WTC11 (cell line): Measurements from ENCODE around the gene DUSP5. TPM values are rescaled to one million over a fixed set of nuclear protein-coding genes. Genes with fewer than 3 reads are reported as not detected.
A peak's percentile ranks its signal among the peaks of the same experiment; 100 is the strongest.

Experiments
- ATAC-seq: fragments of 200-7000 bp; cut with Tn5 transposase; 2 replicates; pipeline ENCODE4 v1.10.0; 2021; ENCODE audit warnings: mild to moderate bottlenecking, moderate library complexity
- CTCF ChIA-PET: fragments of 300-600 bp; sonication (Branson Sonifier 250); formaldehyde crosslinking; loops from one replicate; lab custom pipeline; 2021; ENCODE audit warnings: antibody characterized with exemption; lab: Charles Lee
- POLR2A ChIA-PET: fragments of 350-600 bp; sonication (Branson Sonifier 250); formaldehyde crosslinking; loops from one replicate; lab custom pipeline; 2021; ENCODE audit warnings: antibody characterized with exemption; lab: Charles Lee
- DNase-seq: peaks from one replicate; pipeline ENCODE4 v3.0.0; 2021; ENCODE audit warnings: low spot score
- H3K27ac Mint-ChIP-seq: 2 replicates; pipeline ENCODE4 v1.8.0; 2021; ENCODE audit warnings: mixed read lengths
- H3K27me3 Mint-ChIP-seq: 2 replicates; pipeline ENCODE4 v1.8.0; 2021; ENCODE audit warnings: low read depth, mild to moderate bottlenecking, moderate library complexity, mixed read lengths
- H3K36me3 Mint-ChIP-seq: 2 replicates; pipeline ENCODE4 v1.8.0; 2021; ENCODE audit warnings: mixed read lengths
- H3K4me1 Mint-ChIP-seq: 2 replicates; pipeline ENCODE4 v1.8.0; 2022; ENCODE audit warnings: mixed read lengths
- H3K4me3 Mint-ChIP-seq: 2 replicates; pipeline ENCODE4 v1.8.0; 2021; ENCODE audit warnings: mild to moderate bottlenecking, moderate library complexity, mixed read lengths
- H3K9me3 Mint-ChIP-seq: 2 replicates; pipeline ENCODE4 v1.8.0; 2021; ENCODE audit warnings: mixed read lengths
- CBFB ChIP-seq: sonication (generic); formaldehyde crosslinking; IDR thresholded peaks from 2 replicates; pipeline ENCODE4 v1.8.1; 2022; ENCODE audit warnings: mild to moderate bottlenecking, low read depth, missing genetic modification reagents
- CREB1 ChIP-seq: sonication (generic); formaldehyde crosslinking; IDR thresholded peaks from 2 replicates; pipeline ENCODE4 v1.8.0; 2023; ENCODE audit warnings: mild to moderate bottlenecking, missing genetic modification reagents
- ELF4 ChIP-seq: sonication (generic); formaldehyde crosslinking; IDR thresholded peaks from 2 replicates; pipeline ENCODE4 v1.8.1; 2022; ENCODE audit warnings: low read depth, mild to moderate bottlenecking, moderate library complexity, missing genetic modification reagents
- EMX1 ChIP-seq: fragments of 250-450 bp; sonication (Bioruptor Pico); IDR thresholded peaks from 2 replicates; pipeline ENCODE4 v1.8.0; 2021; ENCODE audit warnings: mild to moderate bottlenecking
- MXD4 ChIP-seq: fragments of 250-450 bp; sonication (Bioruptor Pico); IDR thresholded peaks from 2 replicates; pipeline ENCODE4 v1.8.0; 2021; ENCODE audit warnings: mild to moderate bottlenecking, moderate library complexity, borderline replicate concordance
- MYBL2 ChIP-seq: sonication (generic); formaldehyde crosslinking; IDR thresholded peaks from 2 replicates; pipeline ENCODE4 v1.8.1; 2023; ENCODE audit warnings: mild to moderate bottlenecking, moderate library complexity, missing genetic modification reagents
- NFATC4 ChIP-seq: fragments of 250-450 bp; sonication (Bioruptor Pico); IDR thresholded peaks from 2 replicates; pipeline ENCODE4 v1.9.0; 2021; ENCODE audit warnings: mild to moderate bottlenecking
- NFYB ChIP-seq: sonication (generic); formaldehyde crosslinking; conservative IDR thresholded peaks from 2 replicates; pipeline ENCODE4 v1.8.0; 2022; ENCODE audit warnings: low read depth, missing genetic modification reagents
- SMAD4 ChIP-seq: sonication (generic); formaldehyde crosslinking; IDR thresholded peaks from 2 replicates; pipeline ENCODE4 v1.8.0; 2022; ENCODE audit warnings: mild to moderate bottlenecking, missing genetic modification reagents
- TEAD1 ChIP-seq: sonication (generic); formaldehyde crosslinking; IDR thresholded peaks from 2 replicates; pipeline ENCODE4 v1.8.0; 2022; ENCODE audit warnings: mild to moderate bottlenecking, missing genetic modification reagents
- ZNF121 ChIP-seq: sonication (generic); formaldehyde crosslinking; IDR thresholded peaks from 2 replicates; pipeline ENCODE4 v1.8.0; 2023; ENCODE audit warnings: missing genetic modification reagents
- ZNF219 ChIP-seq: sonication (generic); formaldehyde crosslinking; IDR thresholded peaks from 2 replicates; pipeline ENCODE4 v1.8.0; 2023; ENCODE audit warnings: missing genetic modification reagents, mild to moderate bottlenecking, borderline replicate concordance
- ZNF232 ChIP-seq: sonication (generic); formaldehyde crosslinking; IDR thresholded peaks from 2 replicates; pipeline ENCODE4 v1.8.0; 2022; ENCODE audit warnings: mild to moderate bottlenecking, missing genetic modification reagents
- ZNF423 ChIP-seq: fragments of 250-450 bp; sonication (Bioruptor Pico); IDR thresholded peaks from 2 replicates; pipeline ENCODE4 v2.1.2; 2022; ENCODE audit warnings: mild to moderate bottlenecking, moderate library complexity
- total RNA-seq: library from RNA; stranded (reverse); gene quantifications from 3 replicates; pipeline ENCODE4 v1.2.3, GENCODE V29; 2021
- TF ChIP-seq, protein P1 (sequence below): fragments of 250-450 bp; sonication (Bioruptor Pico); IDR thresholded peaks from 2 replicates; pipeline ENCODE4 v1.9.0; 2021; ENCODE audit warnings: mild to moderate bottlenecking
- TF ChIP-seq, protein P2 (sequence below): fragments of 250-450 bp; sonication (Bioruptor Pico); IDR thresholded peaks from 2 replicates; pipeline ENCODE4 v1.8.0; 2021; ENCODE audit warnings: mild to moderate bottlenecking
- TF ChIP-seq, protein P3 (sequence below): sonication (generic); formaldehyde crosslinking; IDR thresholded peaks from 2 replicates; pipeline ENCODE4 v1.8.1; 2023; ENCODE audit warnings: mild to moderate bottlenecking, missing genetic modification reagents
- TF ChIP-seq, protein P4 (sequence below): sonication (generic); formaldehyde crosslinking; IDR thresholded peaks from 2 replicates; pipeline ENCODE4 v1.8.1; 2023; ENCODE audit warnings: mild to moderate bottlenecking, moderate library complexity, missing genetic modification reagents
- TF ChIP-seq, protein P5 (sequence below): fragments of 200-600 bp; IDR thresholded peaks from 2 replicates; pipeline ENCODE4 v1.8.0; 2022; ENCODE audit warnings: antibody characterized with exemption

DUSP5 gene
- total RNA-seq, 1 experiment from 2014 or later: 55.1 TPM

DNA sequence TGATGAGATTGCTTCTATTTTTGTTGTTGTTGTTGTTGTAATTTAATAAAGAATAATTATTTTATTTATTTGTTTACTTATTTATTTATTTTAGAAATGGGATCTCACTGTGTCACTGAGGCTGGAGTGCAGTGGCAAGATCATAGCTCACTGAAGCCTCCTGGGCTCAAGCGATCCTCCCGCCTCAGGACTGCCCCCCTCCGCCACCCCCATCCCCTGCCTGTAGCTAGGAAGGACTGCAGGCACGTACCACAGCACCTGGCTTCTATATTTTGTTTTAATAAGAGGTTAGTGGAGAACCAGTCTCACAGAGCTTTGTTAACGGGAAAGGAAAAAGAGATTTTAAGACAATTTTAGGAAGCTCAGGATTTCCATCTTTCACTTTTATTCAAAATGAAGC is 50.3 kb downstream of the DUSP5 start:
- ChIA-PET CTCF (interaction anchor here (0.5 to 3.6 kb wide), 17 partner anchors 13 to 695 kb away, joined by 3 to 48 read pairs (median 3); no protein-coding TSS in a partner anchor), POLR2A (no interaction called here)
- Mint-ChIP-seq H3K9me3 (peaks cover 9% of the 10 kb centered on the region), H3K27me3 (no peaks in the 10 kb centered on the region; the same call in 1 of the 2 replicates), H3K4me1 (peaks cover 11% of the 10 kb centered on the region), H3K4me3 (no peak overlapping the region), H3K27ac (no peak overlapping the region), H3K36me3 (no peaks in the 10 kb centered on the region)
- no peak for DNase-seq
- ATAC-seq: peak; percentile 93
- TF ChIP-seq CREB1 (CRISPR knock-in tag) (no peak), CBFB (CRISPR knock-in tag) (no peak), EMX1 (CRISPR knock-in tag) (no peak), NFYB (CRISPR knock-in tag) (no peak)

DNA sequence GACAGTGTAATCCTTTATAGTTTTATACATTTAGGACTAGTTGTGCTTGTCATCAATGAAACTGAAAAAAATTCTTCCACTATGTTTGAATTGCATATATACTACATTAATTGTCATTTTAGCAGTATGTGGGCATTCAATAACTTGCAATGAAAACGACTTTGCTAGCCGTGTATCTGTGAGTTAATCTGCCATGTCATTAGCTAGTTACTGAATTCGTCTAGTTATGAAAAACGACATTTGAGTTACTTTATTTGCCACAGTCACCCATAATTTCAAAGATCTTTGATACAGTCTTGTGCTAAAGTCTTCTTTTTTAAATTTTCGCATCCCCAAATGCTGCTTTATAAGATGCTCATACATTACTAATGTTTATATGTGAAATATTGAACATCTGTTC is 51.5 kb downstream of the DUSP5 start:
- H3K9me3 Mint-ChIP-seq: peaks cover 9% of the 10 kb centered on the region
- CTCF ChIA-PET: interaction anchor here (1.1 to 3.6 kb wide), 4 partner anchors 14 to 239 kb away, joined by 3 to 48 read pairs (median 4); no protein-coding TSS in a partner anchor
- H3K36me3 Mint-ChIP-seq: no peaks in the 10 kb centered on the region
- no peak for TF ChIP-seq ZNF219
- no peak for TF ChIP-seq SMAD4 (CRISPR knock-in tag)
- TF ChIP-seq, protein P1, sequence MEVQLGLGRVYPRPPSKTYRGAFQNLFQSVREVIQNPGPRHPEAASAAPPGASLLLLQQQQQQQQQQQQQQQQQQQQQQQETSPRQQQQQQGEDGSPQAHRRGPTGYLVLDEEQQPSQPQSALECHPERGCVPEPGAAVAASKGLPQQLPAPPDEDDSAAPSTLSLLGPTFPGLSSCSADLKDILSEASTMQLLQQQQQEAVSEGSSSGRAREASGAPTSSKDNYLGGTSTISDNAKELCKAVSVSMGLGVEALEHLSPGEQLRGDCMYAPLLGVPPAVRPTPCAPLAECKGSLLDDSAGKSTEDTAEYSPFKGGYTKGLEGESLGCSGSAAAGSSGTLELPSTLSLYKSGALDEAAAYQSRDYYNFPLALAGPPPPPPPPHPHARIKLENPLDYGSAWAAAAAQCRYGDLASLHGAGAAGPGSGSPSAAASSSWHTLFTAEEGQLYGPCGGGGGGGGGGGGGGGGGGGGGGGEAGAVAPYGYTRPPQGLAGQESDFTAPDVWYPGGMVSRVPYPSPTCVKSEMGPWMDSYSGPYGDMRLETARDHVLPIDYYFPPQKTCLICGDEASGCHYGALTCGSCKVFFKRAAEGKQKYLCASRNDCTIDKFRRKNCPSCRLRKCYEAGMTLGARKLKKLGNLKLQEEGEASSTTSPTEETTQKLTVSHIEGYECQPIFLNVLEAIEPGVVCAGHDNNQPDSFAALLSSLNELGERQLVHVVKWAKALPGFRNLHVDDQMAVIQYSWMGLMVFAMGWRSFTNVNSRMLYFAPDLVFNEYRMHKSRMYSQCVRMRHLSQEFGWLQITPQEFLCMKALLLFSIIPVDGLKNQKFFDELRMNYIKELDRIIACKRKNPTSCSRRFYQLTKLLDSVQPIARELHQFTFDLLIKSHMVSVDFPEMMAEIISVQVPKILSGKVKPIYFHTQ: no peak
- TF ChIP-seq, all 79 proteins: peak for 0
- ATAC-seq (no peak), DNase-seq (no peak)
- peaks cover 21% of the 10 kb centered on the region for H3K4me1 Mint-ChIP-seq
- POLR2A ChIA-PET: no interaction called here
- no peaks in the 10 kb centered on the region for H3K27me3 Mint-ChIP-seq
- H3K4me3 Mint-ChIP-seq: no peak overlapping the region
- no peak overlapping the region for H3K27ac Mint-ChIP-seq

DNA sequence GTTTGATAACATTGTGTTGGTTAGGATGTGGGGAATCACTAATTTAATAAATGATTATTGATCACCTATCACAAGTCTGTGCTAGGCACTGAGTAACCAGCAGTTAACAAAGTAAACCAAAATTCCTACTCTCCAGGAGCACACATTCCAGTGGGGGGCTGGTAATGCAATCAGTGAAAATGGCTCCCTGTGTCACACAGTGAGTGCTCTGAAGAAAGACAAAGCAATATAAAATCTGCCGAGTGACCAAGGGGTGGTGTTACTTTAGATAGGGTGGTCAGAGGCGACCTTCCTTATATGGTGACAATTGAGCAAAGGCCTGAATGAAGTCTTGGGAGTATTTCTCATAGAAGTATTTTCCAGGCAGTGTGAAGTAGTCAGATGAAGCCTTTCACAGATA is 56.2 kb downstream of the DUSP5 start:
- CTCF ChIA-PET: no interaction called here
- Mint-ChIP-seq H3K36me3 (no peaks in the 10 kb centered on the region), H3K4me3 (no peak overlapping the region), H3K27ac (peak overlapping the region; percentile 50), H3K27me3 (no peaks in the 10 kb centered on the region), H3K9me3 (peaks cover 9% of the 10 kb centered on the region), H3K4me1 (peaks cover 28% of the 10 kb centered on the region)
- no peak for DNase-seq
- POLR2A ChIA-PET: no interaction called here
- ATAC-seq: peak; percentile 78
- TF ChIP-seq ELF4 (CRISPR knock-in tag): no peak
- TF ChIP-seq MXD4 (CRISPR knock-in tag): no peak
- TF ChIP-seq, protein P1: no peak
- TF ChIP-seq, protein P2, sequence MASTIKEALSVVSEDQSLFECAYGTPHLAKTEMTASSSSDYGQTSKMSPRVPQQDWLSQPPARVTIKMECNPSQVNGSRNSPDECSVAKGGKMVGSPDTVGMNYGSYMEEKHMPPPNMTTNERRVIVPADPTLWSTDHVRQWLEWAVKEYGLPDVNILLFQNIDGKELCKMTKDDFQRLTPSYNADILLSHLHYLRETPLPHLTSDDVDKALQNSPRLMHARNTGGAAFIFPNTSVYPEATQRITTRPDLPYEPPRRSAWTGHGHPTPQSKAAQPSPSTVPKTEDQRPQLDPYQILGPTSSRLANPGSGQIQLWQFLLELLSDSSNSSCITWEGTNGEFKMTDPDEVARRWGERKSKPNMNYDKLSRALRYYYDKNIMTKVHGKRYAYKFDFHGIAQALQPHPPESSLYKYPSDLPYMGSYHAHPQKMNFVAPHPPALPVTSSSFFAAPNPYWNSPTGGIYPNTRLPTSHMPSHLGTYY (CRISPR knock-in tag): no peak
- peak; percentile 47; the same call in 1 of the 2 replicates for TF ChIP-seq TEAD1 (CRISPR knock-in tag)
- TF ChIP-seq, protein P3, sequence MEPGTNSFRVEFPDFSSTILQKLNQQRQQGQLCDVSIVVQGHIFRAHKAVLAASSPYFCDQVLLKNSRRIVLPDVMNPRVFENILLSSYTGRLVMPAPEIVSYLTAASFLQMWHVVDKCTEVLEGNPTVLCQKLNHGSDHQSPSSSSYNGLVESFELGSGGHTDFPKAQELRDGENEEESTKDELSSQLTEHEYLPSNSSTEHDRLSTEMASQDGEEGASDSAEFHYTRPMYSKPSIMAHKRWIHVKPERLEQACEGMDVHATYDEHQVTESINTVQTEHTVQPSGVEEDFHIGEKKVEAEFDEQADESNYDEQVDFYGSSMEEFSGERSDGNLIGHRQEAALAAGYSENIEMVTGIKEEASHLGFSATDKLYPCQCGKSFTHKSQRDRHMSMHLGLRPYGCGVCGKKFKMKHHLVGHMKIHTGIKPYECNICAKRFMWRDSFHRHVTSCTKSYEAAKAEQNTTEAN (CRISPR knock-in tag): no peak
- TF ChIP-seq, protein P4, sequence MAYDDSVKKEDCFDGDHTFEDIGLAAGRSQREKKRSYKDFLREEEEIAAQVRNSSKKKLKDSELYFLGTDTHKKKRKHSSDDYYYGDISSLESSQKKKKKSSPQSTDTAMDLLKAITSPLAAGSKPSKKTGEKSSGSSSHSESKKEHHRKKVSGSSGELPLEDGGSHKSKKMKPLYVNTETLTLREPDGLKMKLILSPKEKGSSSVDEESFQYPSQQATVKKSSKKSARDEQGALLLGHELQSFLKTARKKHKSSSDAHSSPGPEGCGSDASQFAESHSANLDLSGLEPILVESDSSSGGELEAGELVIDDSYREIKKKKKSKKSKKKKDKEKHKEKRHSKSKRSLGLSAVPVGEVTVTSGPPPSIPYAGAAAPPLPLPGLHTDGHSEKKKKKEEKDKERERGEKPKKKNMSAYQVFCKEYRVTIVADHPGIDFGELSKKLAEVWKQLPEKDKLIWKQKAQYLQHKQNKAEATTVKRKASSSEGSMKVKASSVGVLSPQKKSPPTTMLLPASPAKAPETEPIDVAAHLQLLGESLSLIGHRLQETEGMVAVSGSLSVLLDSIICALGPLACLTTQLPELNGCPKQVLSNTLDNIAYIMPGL (CRISPR knock-in tag): no peak
- TF ChIP-seq ZNF219: no peak
- peak; percentile 58; the same call in 1 of the 2 replicates for TF ChIP-seq ZNF423 (CRISPR knock-in tag)
- no peak for TF ChIP-seq ZNF121
- TF ChIP-seq SMAD4 (CRISPR knock-in tag): no peak
- TF ChIP-seq, protein P5, sequence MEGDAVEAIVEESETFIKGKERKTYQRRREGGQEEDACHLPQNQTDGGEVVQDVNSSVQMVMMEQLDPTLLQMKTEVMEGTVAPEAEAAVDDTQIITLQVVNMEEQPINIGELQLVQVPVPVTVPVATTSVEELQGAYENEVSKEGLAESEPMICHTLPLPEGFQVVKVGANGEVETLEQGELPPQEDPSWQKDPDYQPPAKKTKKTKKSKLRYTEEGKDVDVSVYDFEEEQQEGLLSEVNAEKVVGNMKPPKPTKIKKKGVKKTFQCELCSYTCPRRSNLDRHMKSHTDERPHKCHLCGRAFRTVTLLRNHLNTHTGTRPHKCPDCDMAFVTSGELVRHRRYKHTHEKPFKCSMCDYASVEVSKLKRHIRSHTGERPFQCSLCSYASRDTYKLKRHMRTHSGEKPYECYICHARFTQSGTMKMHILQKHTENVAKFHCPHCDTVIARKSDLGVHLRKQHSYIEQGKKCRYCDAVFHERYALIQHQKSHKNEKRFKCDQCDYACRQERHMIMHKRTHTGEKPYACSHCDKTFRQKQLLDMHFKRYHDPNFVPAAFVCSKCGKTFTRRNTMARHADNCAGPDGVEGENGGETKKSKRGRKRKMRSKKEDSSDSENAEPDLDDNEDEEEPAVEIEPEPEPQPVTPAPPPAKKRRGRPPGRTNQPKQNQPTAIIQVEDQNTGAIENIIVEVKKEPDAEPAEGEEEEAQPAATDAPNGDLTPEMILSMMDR: no peak
- no peak for TF ChIP-seq ZNF232 (CRISPR knock-in tag)
- TF ChIP-seq MYBL2 (CRISPR knock-in tag): no peak
- no peak for TF ChIP-seq NFATC4 (CRISPR knock-in tag)
